Immature natural killer cell (primary cell): Measurements from ENCODE around the gene CCT2. TPM values are rescaled to one million over a fixed set of nuclear protein-coding genes. Genes with fewer than 3 reads are reported as not detected.
"Not testable (repeated sequence)": the region's sequence is repeated elsewhere in the genome, so short reads cannot be mapped to it uniquely, and the experiment has no call there.

Source experiments
- DNase-seq, 3 donors: peaks; one replicate each; pipeline ENCODE4 v3.0.0; 2022; ENCODE audit warnings: mixed read lengths in 1 of 3
- H3K27ac Mint-ChIP-seq, 6 donors: one replicate each; pipeline ENCODE4 v1.8.0; 2020; ENCODE audit warnings: mixed read lengths in 6 of 6, mild to moderate bottlenecking in 5 of 6, inconsistent platforms in 4 of 6, moderate library complexity in 3 of 6
- H3K27me3 Mint-ChIP-seq, 3 donors: one replicate each; pipeline ENCODE4 v1.8.0; 2020 to 2021; ENCODE audit warnings: low read depth in 3 of 3, mild to moderate bottlenecking in 3 of 3, mixed read lengths in 3 of 3, moderate library complexity in 3 of 3, inconsistent platforms in 1 of 3
- H3K36me3 Mint-ChIP-seq, 3 donors: one replicate each; pipeline ENCODE4 v1.8.0; 2020; ENCODE audit warnings: mixed read lengths in 3 of 3, inconsistent platforms in 2 of 3, mild to moderate bottlenecking in 2 of 3
- H3K4me1 Mint-ChIP-seq, 2 donors: one replicate each; pipeline ENCODE4 v1.8.0; 2020; ENCODE audit warnings: inconsistent platforms in 2 of 2, mild to moderate bottlenecking in 2 of 2, mixed read lengths in 2 of 2, moderate library complexity in 1 of 2
- H3K4me3 Mint-ChIP-seq, 5 donors: one replicate each; pipeline ENCODE4 v1.8.0; 2020; ENCODE audit warnings: mild to moderate bottlenecking in 5 of 5, mixed read lengths in 5 of 5, inconsistent platforms in 3 of 5, moderate library complexity in 3 of 5
- H3K9me3 Mint-ChIP-seq, 6 donors: one replicate each; pipeline ENCODE4 v1.8.0; 2020; ENCODE audit warnings: mild to moderate bottlenecking in 6 of 6, mixed read lengths in 6 of 6, inconsistent platforms in 4 of 6, moderate library complexity in 3 of 6
- polyA plus RNA-seq, 3 donors: library from polyadenylated mRNA; unstranded; fragments of 300-500 nt; fragmentation: Illumina TruSeq; gene quantifications; one replicate each; pipeline ENCODE4 v1.2.3, GENCODE V29; 2021

Gene CCT2
- polyA plus RNA-seq, 3 donors from 2014 or later = 129 to 201 (median 142) TPM

- H3K9me3 Mint-ChIP-seq = no peaks in the 10 kb centered on the region
- H3K27me3 Mint-ChIP-seq = no peaks in the 10 kb centered on the region
- peak overlapping the region in 1 of 6 donors; percentile 61 for H3K27ac Mint-ChIP-seq
- H3K4me1 Mint-ChIP-seq = no peaks in the 10 kb centered on the region
- DNase-seq = no peak
- no peak overlapping the region for H3K4me3 Mint-ChIP-seq
- H3K36me3 Mint-ChIP-seq = peaks cover 16 to 53% (median 30%) of the 10 kb centered on the region in 3 donors
Observed at GRCh38 chr12:69601962-69602685, 16.9 kb downstream of the CCT2 start.

- no peaks in the 10 kb centered on the region for H3K4me1 Mint-ChIP-seq
- no peak overlapping the region for H3K27ac Mint-ChIP-seq
- no peak for DNase-seq
Observed at GRCh38 chr12:69602954-69603353, 17.7 kb downstream of the CCT2 start.

GRCh38 chr12:69603556-69603955 lies 18.3 kb downstream of the CCT2 start:
- not testable (repeated sequence) for H3K9me3 Mint-ChIP-seq, H3K4me3 Mint-ChIP-seq, H3K27ac Mint-ChIP-seq, DNase-seq, H3K4me1 Mint-ChIP-seq, H3K27me3 Mint-ChIP-seq
- H3K36me3 Mint-ChIP-seq = peaks cover 13 to 39% (median 21%) of the 10 kb centered on the region in 3 donors

More at GRCh38 chr12:69602954-69603353, 17.7 kb downstream of the CCT2 start:
- no peaks in the 10 kb centered on the region for H3K9me3 Mint-ChIP-seq
- peaks cover 14 to 45% (median 22%) of the 10 kb centered on the region in 3 donors for H3K36me3 Mint-ChIP-seq
- no peaks in the 10 kb centered on the region for H3K27me3 Mint-ChIP-seq
- H3K4me3 Mint-ChIP-seq = no peak overlapping the region

- not testable (repeated sequence) for H3K27me3 Mint-ChIP-seq, H3K4me3 Mint-ChIP-seq, H3K9me3 Mint-ChIP-seq, DNase-seq, H3K27ac Mint-ChIP-seq, H3K4me1 Mint-ChIP-seq
- H3K36me3 Mint-ChIP-seq = peaks cover 10 to 34% (median 21%) of the 10 kb centered on the region in 3 donors
Observed at GRCh38 chr12:69604275-69604674, 19.0 kb downstream of the CCT2 start.

GRCh38 chr12:69608114-69608513 lies 22.9 kb downstream of the CCT2 start:
- Mint-ChIP-seq H3K4me3 (no peak overlapping the region), H3K27ac (no peak overlapping the region), H3K9me3 (no peaks in the 10 kb centered on the region), H3K4me1 (no peaks in the 10 kb centered on the region), H3K36me3 (peaks cover 5 to 9% (median 5%) of the 10 kb centered on the region in 3 donors), H3K27me3 (peaks cover 0 to 1% (median 0%) of the 10 kb centered on the region in 3 donors)
- no peak for DNase-seq

GRCh38 chr12:69610126-69610525 lies 24.9 kb downstream of the CCT2 start:
- H3K27me3 Mint-ChIP-seq = peaks cover 0 to 5% (median 0%) of the 10 kb centered on the region in 3 donors
- peaks cover 0 to 2% (median 0%) of the 10 kb centered on the region in 3 donors for H3K36me3 Mint-ChIP-seq
- H3K27ac Mint-ChIP-seq = no peak overlapping the region
- no peak overlapping the region for H3K4me3 Mint-ChIP-seq
- H3K4me1 Mint-ChIP-seq = no peaks in the 10 kb centered on the region
- no peaks in the 10 kb centered on the region for H3K9me3 Mint-ChIP-seq
- DNase-seq = no peak

GRCh38 chr12:69610729-69611128 lies 25.5 kb downstream of the CCT2 start, which contains the start of gene LRRC10:
Gene LRRC10 (minus strand): TSS chr12:69610907. CDS start chr12:69610838, 69 bp downstream.
- no peak for DNase-seq
- Mint-ChIP-seq H3K27me3 (peaks cover 0 to 5% (median 0%) of the 10 kb centered on the region in 3 donors), H3K36me3 (no peaks in the 10 kb centered on the region), H3K4me3 (no peak within 1 kb of the TSS), H3K27ac (no peak within 1 kb of the TSS), H3K9me3 (peaks cover 0 to 2% (median 0%) of the 10 kb centered on the region in 6 donors), H3K4me1 (no peaks in the 10 kb centered on the region)

GRCh38 chr12:69613351-69613750 lies 28.1 kb downstream of the CCT2 start:
- H3K9me3 Mint-ChIP-seq = peaks cover 0 to 2% (median 0%) of the 10 kb centered on the region in 6 donors
- H3K27me3 Mint-ChIP-seq = peaks cover 0 to 8% (median 3%) of the 10 kb centered on the region in 3 donors

GRCh38 chr12:69616025-69616424 lies 30.8 kb downstream of the CCT2 start:
- DNase-seq = no peak
- Mint-ChIP-seq H3K27ac (no peak overlapping the region), H3K9me3 (peaks cover 0 to 2% (median 0%) of the 10 kb centered on the region in 6 donors), H3K27me3 (peaks cover 1 to 9% (median 5%) of the 10 kb centered on the region in 3 donors), H3K4me3 (no peak overlapping the region), H3K36me3 (no peaks in the 10 kb centered on the region), H3K4me1 (no peaks in the 10 kb centered on the region)

More at GRCh38 chr12:69613351-69613750, 28.1 kb downstream of the CCT2 start:
- Mint-ChIP-seq H3K36me3 (no peaks in the 10 kb centered on the region), H3K4me1 (no peaks in the 10 kb centered on the region), H3K4me3 (no peak overlapping the region), H3K27ac (no peak overlapping the region)
- no peak for DNase-seq

- Mint-ChIP-seq H3K9me3 (peaks cover 0 to 2% (median 0%) of the 10 kb centered on the region in 6 donors), H3K4me1 (no peaks in the 10 kb centered on the region), H3K4me3 (no peak overlapping the region), H3K27ac (no peak overlapping the region), H3K36me3 (no peaks in the 10 kb centered on the region), H3K27me3 (peaks cover 1 to 11% (median 6%) of the 10 kb centered on the region in 3 donors)
- no peak for DNase-seq
Observed at GRCh38 chr12:69619050-69619449, 33.8 kb downstream of the CCT2 start.

GRCh38 chr12:69620077-69620476 lies 34.8 kb downstream of the CCT2 start:
- H3K27ac Mint-ChIP-seq = no peak overlapping the region
- no peak for DNase-seq
- no peaks in the 10 kb centered on the region for H3K4me1 Mint-ChIP-seq
- H3K4me3 Mint-ChIP-seq = no peak overlapping the region
- H3K27me3 Mint-ChIP-seq = peaks cover 1 to 11% (median 5%) of the 10 kb centered on the region in 3 donors
- peaks cover 0 to 2% (median 0%) of the 10 kb centered on the region in 6 donors for H3K9me3 Mint-ChIP-seq
- no peaks in the 10 kb centered on the region for H3K36me3 Mint-ChIP-seq

- Mint-ChIP-seq H3K27me3 (peaks cover 3 to 11% (median 5%) of the 10 kb centered on the region in 3 donors), H3K36me3 (no peaks in the 10 kb centered on the region), H3K27ac (no peak overlapping the region), H3K4me3 (no peak overlapping the region), H3K9me3 (no peaks in the 10 kb centered on the region), H3K4me1 (no peaks in the 10 kb centered on the region)
- no peak for DNase-seq
Observed at GRCh38 chr12:69620921-69621320, 35.7 kb downstream of the CCT2 start.

GRCh38 chr12:69621551-69621950 lies 36.3 kb downstream of the CCT2 start:
- Mint-ChIP-seq H3K27me3 (peaks cover 3 to 11% (median 5%) of the 10 kb centered on the region in 3 donors), H3K27ac (peak overlapping the region in 1 of 6 donors; percentile 41), H3K36me3 (no peaks in the 10 kb centered on the region), H3K9me3 (no peaks in the 10 kb centered on the region), H3K4me3 (no peak overlapping the region), H3K4me1 (no peaks in the 10 kb centered on the region)
- DNase-seq = no peak

- no peak for DNase-seq
- Mint-ChIP-seq H3K4me1 (no peaks in the 10 kb centered on the region), H3K36me3 (no peaks in the 10 kb centered on the region), H3K27me3 (peaks cover 2 to 8% (median 2%) of the 10 kb centered on the region in 3 donors), H3K27ac (no peak overlapping the region), H3K9me3 (no peaks in the 10 kb centered on the region), H3K4me3 (no peak overlapping the region)
Observed at GRCh38 chr12:69623970-69624369, 38.7 kb downstream of the CCT2 start.
